NCI-H1092 treated with DMSO at 0.1 percent for 48 hours (cell line): ENCODE measurements around the gene STAT3.
"Not testable (repeated sequence)": the region's sequence is repeated elsewhere in the genome, so short reads cannot be mapped to it uniquely, and the experiment has no call there.

ENCODE experiments used
- DNase-seq: peaks from one replicate; lab custom pipeline; 2025; lab: John Stamatoyannopoulos, UW

STAT3 gene

DNA sequence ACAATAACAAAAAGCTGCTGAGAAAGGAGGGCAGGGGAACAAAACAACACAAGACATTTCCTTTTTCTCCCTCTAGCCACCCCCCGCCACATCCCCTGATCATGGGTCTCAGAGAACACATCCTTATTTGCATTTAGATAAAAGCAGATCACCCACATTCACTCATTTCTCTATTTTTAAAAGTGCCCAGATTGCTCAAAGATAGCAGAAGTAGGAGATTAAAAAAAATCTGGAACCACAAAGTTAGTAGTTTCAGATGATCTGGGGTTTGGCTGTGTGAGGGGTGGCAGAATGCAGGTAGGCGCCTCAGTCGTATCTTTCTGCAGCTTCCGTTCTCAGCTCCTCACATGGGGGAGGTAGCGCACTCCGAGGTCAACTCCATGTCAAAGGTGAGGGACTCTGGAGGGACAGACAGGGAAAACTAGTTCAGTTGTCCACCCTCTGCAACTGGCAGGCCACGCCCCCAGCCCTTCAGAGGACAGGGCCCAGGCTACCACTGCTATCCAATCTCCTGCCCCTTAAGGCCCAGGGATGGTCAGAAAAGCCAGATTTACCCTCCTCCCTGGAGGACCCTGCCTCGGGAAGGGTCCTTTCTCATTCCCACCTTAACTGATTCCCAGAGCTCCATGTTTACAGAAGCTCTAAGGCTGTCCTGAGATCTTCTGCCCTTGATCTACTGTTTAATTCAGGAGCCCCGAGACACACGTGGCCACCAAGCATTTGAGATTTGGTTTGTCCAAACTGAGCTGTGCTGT is 72.7 kb downstream of the STAT3 start:
- no peak for DNase-seq

- no peak for DNase-seq
Measured at GRCh38 chr17:42313773-42314566, 74.3 kb downstream of the STAT3 start.

GRCh38 chr17:42313389-42313772 is 74.9 kb downstream of the STAT3 start:
- DNase-seq, result no peak

- DNase-seq, result peak; percentile 78
Measured at GRCh38 chr17:42312285-42313130, 75.7 kb downstream of the STAT3 start.

- no peak for DNase-seq
Measured at GRCh38 chr17:42312035-42312284, 76.3 kb downstream of the STAT3 start.

- DNase-seq, result no peak
Measured at GRCh38 chr17:42311240-42312034, 76.8 kb downstream of the STAT3 start.

GRCh38 chr17:42310787-42311215 is 77.4 kb downstream of the STAT3 start:
- no peak for DNase-seq

DNA sequence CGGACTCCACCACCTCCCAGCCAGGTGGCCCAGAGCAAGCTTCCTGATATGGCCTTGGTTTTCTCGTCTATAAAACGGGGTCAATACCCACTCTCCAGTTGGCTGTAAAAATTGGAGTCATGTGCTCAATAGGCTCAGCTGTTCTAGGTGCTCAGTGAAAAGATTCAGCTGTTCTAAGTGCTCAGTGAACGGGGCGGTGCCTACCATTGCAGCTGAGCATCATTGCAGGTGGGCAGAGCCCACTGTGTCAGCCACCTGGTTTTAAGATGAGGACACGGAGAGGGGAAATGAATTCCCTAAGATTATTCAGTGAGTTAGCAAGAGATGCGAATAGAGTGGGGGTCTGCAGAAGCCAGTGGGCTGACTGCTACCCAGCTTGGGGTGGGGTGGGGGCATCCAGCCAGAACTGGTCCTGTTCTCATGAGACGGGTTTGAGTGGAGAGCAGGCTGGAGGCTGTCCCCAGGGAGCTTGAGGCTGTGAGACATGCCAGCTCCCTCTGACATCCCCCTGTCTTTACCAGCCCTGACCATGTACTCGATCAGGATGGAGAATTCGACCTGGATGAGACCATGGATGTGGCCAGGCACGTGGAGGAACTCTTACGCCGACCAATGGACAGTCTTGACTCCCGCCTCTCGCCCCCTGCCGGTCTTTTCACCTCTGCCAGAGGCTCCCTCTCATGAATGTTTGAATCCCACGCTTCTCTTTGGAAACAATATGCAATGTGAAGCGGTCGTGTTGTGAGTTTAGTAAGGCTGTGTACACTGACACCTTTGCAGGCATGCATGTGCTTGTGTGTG is 78.1 kb downstream of the STAT3 start:
- DNase-seq, result no peak

GRCh38 chr17:42309142-42309541 is 79.1 kb downstream of the STAT3 start:
- no peak for DNase-seq

DNA sequence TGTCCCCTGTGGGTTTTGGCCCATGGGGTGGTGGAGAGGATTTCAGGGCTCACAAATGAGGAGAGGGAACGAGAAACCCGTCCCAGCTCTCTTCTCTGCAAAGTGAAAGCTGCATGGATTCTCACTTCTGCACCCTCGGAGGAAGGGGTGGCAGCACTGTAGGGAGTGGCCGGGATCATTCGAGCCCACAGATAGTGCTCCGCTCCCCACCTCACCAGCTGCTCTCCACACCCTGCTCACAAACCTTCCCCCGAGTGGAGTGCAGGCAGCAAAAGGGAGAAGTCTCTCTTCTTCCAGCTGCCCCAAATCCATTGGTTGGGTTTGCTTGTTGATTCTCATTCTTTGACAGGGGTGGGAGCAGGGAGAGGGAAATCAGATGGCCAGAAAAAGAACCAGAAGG is 79.8 kb downstream of the STAT3 start:
- no peak for DNase-seq

DNA sequence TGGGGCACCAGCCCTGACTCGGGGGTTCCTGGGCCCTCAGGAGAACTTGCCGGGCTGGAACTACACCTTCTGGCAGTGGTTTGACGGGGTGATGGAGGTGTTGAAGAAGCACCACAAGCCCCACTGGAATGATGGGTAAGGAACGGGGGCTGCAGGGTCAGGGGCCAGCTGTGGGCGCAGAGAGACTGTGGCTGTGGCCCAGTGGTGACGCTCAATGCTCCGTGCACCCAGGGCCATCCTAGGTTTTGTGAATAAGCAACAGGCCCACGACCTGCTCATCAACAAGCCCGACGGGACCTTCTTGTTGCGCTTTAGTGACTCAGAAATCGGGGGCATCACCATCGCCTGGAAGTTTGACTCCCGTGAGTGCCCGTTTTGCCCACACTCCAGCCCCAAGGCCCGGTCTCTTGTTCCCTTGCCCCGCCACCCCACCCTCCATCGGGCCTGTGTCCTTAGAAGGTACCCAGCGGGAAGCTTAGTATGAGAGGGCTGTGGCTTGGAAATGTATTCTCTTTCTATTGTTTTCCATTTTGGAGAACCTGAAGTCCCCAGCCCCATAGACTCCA is 80.8 kb downstream of the STAT3 start:
- no peak for DNase-seq

- no peak for DNase-seq
Measured at GRCh38 chr17:42306385-42306667, 81.9 kb downstream of the STAT3 start.

- DNase-seq, result no peak
Measured at GRCh38 chr17:42305543-42306384, 82.5 kb downstream of the STAT3 start.

- DNase-seq, result not testable (repeated sequence)
Measured at GRCh38 chr17:42305031-42305330, 83.3 kb downstream of the STAT3 start.

DNA sequence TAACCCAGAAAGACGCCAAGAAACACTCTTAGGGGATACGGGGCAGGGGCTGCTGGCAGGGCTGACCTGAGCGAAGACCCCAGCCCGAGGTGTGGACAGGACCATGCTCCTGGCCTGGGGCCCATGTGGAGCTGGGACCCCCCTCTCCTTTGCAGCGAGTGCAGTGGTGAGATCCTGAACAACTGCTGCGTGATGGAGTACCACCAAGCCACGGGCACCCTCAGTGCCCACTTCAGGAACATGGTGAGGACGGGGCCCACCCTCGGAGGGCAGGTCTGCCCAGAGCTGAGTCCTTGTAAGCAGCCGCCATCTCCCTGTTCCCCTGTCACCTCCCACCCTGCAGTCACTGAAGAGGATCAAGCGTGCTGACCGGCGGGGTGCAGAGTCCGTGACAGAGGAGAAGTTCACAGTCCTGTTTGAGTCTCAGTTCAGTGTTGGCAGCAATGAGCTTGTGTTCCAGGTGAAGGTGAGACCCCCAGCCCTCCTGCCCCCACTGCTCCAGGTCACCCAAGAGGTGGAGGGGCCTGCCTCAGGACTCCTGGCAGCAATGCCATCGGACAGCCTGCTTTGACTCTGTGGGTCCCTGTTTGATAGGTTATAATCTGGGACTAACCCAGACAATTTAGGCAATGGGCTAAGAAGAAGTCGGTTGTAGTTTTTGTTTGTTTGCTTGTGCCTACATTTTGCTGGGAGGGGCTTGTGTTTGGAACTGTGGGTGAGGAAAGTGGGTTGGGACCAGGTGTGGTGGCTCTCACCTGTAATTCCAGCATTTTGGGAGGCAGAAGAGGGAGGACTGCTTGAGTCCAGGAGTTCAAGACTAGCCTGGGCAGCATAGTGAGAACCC is 83.8 kb downstream of the STAT3 start:
- no peak for DNase-seq

- no peak for DNase-seq
Measured at GRCh38 chr17:42303694-42304093, 84.5 kb downstream of the STAT3 start.

- DNase-seq, result no peak
Measured at GRCh38 chr17:42301022-42301421, 87.2 kb downstream of the STAT3 start.

DNA sequence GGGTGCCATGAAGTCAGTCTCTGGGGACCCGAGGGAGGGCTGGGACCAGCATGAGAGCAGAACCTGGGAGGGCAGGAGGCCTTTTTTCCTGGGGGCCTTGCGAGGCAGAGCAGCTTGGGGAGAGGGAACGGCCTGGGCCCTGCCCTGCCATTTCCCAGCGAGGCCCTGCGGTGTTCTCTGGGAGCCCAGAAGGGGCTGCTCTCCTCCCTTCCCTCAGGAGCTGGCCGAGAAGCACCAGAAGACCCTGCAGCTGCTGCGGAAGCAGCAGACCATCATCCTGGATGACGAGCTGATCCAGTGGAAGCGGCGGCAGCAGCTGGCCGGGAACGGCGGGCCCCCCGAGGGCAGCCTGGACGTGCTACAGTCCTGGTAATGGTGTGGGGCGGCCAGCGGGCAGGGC is 88.3 kb downstream of the STAT3 start:
- not testable (repeated sequence) for DNase-seq

DNA sequence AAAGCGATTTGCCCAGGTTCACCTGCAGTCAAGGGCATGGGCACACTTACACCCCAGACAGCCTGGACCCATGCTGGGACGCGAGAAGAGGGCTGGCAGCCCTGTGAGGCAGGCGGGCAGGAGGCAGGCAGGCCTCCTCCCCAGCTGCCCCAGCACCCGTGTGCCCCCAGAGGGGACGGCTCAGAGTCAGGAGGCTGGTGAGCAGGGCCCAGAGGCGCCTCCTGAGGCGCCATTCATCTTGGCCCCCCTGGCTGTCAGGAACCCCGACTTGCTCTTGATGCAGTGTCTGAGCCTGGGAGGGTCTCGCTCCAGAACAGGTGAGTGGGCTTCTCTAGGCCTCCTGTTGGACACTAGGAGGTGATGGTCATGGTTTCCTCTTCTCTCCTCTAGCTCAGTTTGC is 88.9 kb downstream of the STAT3 start:
- DNase-seq, result not testable (repeated sequence)
